Panc1 (cell line): Measurements from ENCODE around the gene KDM7A. TPM values are rescaled to one million over a fixed set of nuclear protein-coding genes. Genes with fewer than 3 reads are reported as not detected.

Experiments
- ATAC-seq: fragments of 200-7000 bp; cut with Tn5 transposase; 2 replicates; pipeline ENCODE4 v1.9.1; 2020; ENCODE audit warnings: mild to moderate bottlenecking, moderate library complexity
- BruUV-seq: library from RNA; stranded (reverse); fragments of 400-500 nt; replicated peaks from 2 replicates; lab custom pipeline; 2021; lab: Mats Ljungman, UMichigan
- CTCF ChIA-PET: fragments of 300-600 bp; sonication (Branson Sonifier 250); formaldehyde crosslinking; loops from one replicate; lab custom pipeline; 2022; ENCODE audit warnings: antibody characterized with exemption; lab: Charles Lee
- POLR2A ChIA-PET: fragments of 300-600 bp; sonication (Branson Sonifier 250); formaldehyde crosslinking; loops from one replicate; lab custom pipeline; 2022; ENCODE audit warnings: antibody characterized with exemption; lab: Charles Lee
- DNase-seq: peaks from one replicate; pipeline ENCODE4 v3.0.0-alpha.2; 2010; ENCODE audit warnings: low read depth, low spot score
- H3K27ac ChIP-seq: 2 replicates; pipeline ENCODE4 v1.5.1; 2011; ENCODE audit warnings: mild to moderate bottlenecking, low read length, inconsistent platforms
- H3K27me3 ChIP-seq: fragments of 200-500 bp; sonication (Bioruptor generic); 2 replicates; pipeline ENCODE4 v1.6.0; 2014; ENCODE audit warnings: low read length, inconsistent platforms; ENCODE audit not compliant: control insufficient read depth, insufficient read depth
- H3K36me3 ChIP-seq: fragments of 200-500 bp; sonication (Bioruptor generic); 2 replicates; pipeline ENCODE4 v1.5.1; 2014; ENCODE audit warnings: inconsistent platforms, mild to moderate bottlenecking, low read length, moderate library complexity; ENCODE audit not compliant: control insufficient read depth, insufficient read depth
- H3K4me1 ChIP-seq: 2 replicates; pipeline ENCODE4 v1.5.1; 2011; ENCODE audit warnings: inconsistent platforms, mild to moderate bottlenecking, low read length, moderate library complexity; ENCODE audit not compliant: control insufficient read depth, insufficient read depth
- H3K4me3 ChIP-seq, 2 experiments: 2 replicates each; pipeline ENCODE4 v1.5.1; 2011 to 2012; ENCODE audit warnings: low read depth in 2 of 2, low read length in 2 of 2, mild to moderate bottlenecking in 2 of 2, inconsistent platforms in 1 of 2, moderate library complexity in 1 of 2
- H3K9me3 ChIP-seq: fragments of 200-500 bp; sonication (Bioruptor generic); 2 replicates; pipeline ENCODE4 v1.5.1; 2014; ENCODE audit warnings: low read depth, mild to moderate bottlenecking, inconsistent platforms, low read length, moderate library complexity; ENCODE audit not compliant: control insufficient read depth, insufficient read depth
- CTCF ChIP-seq: fragments of 450-650 bp; IDR thresholded peaks from 2 replicates; pipeline ENCODE4 v1.5.1; 2017; ENCODE audit warnings: mild to moderate bottlenecking
- POLR2AphosphoS5 ChIP-seq: IDR thresholded peaks from 2 replicates; pipeline ENCODE4 v1.6.1; 2012; ENCODE audit warnings: mild to moderate bottlenecking, low read depth, low read length, moderate library complexity
- REST ChIP-seq, 2 experiments: IDR thresholded peaks; 2 replicates each; pipeline ENCODE4 v1.6.1; 2011 to 2012; ENCODE audit warnings: low read depth in 2 of 2, control low read depth in 1 of 2, low read length in 1 of 2, mild to moderate bottlenecking in 1 of 2, moderate library complexity in 1 of 2; ENCODE audit not compliant: insufficient read depth in 1 of 2
- SIN3A ChIP-seq: IDR thresholded peaks from 2 replicates; pipeline ENCODE4 v1.6.1; 2012; ENCODE audit warnings: low read depth, mild to moderate bottlenecking, low read length, moderate library complexity, borderline replicate concordance; ENCODE audit not compliant: insufficient read depth
- TCF7L2 ChIP-seq: IDR thresholded peaks from 2 replicates; pipeline ENCODE4 v1.6.1; 2011; ENCODE audit warnings: mild to moderate bottlenecking, low read depth, low read length, inconsistent platforms
- in situ Hi-C: cut with HindIII; loops from 2 replicates; pipeline ENCODE4 v1.10.0; 2016; ENCODE audit warnings: low sequenced_read_pairs, low pct_unique_long_range_greater_than_20kb
- intact Hi-C: fragments of 100-400 bp; cut with micrococcal nuclease; formaldehyde crosslinking; loops from one replicate; pipeline ENCODE4 v1.10.0; 2022; ENCODE audit not compliant: unreplicated experiment
- total RNA-seq: library from RNA; stranded (reverse); gene quantifications from one replicate; pipeline ENCODE4 v1.2.1, GENCODE V29; 2021; ENCODE audit not compliant: unreplicated experiment

The KDM7A gene
- total RNA-seq, 1 experiment from 2014 or later, result 3.6 TPM

- Histone ChIP-seq H3K36me3 (peaks cover 2% of the 10 kb centered on the region; the same call in 1 of the 2 replicates), H3K27ac (no peak overlapping the region), H3K27me3 (no peaks in the 10 kb centered on the region), H3K9me3 (no peaks in the 10 kb centered on the region), H3K4me1 (no peaks in the 10 kb centered on the region), H3K4me3 (no peak overlapping the region)
- CTCF ChIA-PET, result no interaction called here
- ATAC-seq, result no peak
- no peak for DNase-seq
- in situ Hi-C loops (no loop called here), intact Hi-C loops (no loop called here)
- POLR2A ChIA-PET, result interaction anchor here (0.6 kb wide), 1 partner anchor 79 kb away, joined by 4 read pairs; no protein-coding TSS in a partner anchor
- BruUV-seq, result no TSS peak
- TF ChIP-seq TCF7L2 (no peak), SIN3A (no peak), CTCF (no peak), REST (IDR thresholded peaks at IDR 0.05; ENCODE audit: insufficient read depth in 1 of 2, low read depth in 2 of 2, low read length in 1 of 2) (no peak), POLR2AphosphoS5 (no peak)
Measured at GRCh38 chr7:140039066-140039465, 137.7 kb downstream of the KDM7A start.

- BruUV-seq, result no TSS peak
- in situ Hi-C loops, result no loop called here
- TF ChIP-seq SIN3A, result no peak
- TF ChIP-seq TCF7L2, result no peak
- TF ChIP-seq REST (IDR thresholded peaks at IDR 0.05; ENCODE audit: insufficient read depth in 1 of 2, low read depth in 2 of 2, low read length in 1 of 2), result no peak
- no peak for TF ChIP-seq POLR2AphosphoS5
- no peak for TF ChIP-seq CTCF
- Histone ChIP-seq H3K27ac (no peak overlapping the region), H3K27me3 (no peaks in the 10 kb centered on the region), H3K4me3 (no peak overlapping the region), H3K4me1 (no peaks in the 10 kb centered on the region), H3K36me3 (peaks cover 2% of the 10 kb centered on the region; the same call in 1 of the 2 replicates), H3K9me3 (no peaks in the 10 kb centered on the region)
- DNase-seq, result no peak
- ATAC-seq, result no peak
- ChIA-PET CTCF (no interaction called here), POLR2A (no interaction called here)
- intact Hi-C loops, result no loop called here
Measured at GRCh38 chr7:140036224-140036962, 140.4 kb downstream of the KDM7A start.
